ENCODE data around the gene ZNF816.

DNA sequence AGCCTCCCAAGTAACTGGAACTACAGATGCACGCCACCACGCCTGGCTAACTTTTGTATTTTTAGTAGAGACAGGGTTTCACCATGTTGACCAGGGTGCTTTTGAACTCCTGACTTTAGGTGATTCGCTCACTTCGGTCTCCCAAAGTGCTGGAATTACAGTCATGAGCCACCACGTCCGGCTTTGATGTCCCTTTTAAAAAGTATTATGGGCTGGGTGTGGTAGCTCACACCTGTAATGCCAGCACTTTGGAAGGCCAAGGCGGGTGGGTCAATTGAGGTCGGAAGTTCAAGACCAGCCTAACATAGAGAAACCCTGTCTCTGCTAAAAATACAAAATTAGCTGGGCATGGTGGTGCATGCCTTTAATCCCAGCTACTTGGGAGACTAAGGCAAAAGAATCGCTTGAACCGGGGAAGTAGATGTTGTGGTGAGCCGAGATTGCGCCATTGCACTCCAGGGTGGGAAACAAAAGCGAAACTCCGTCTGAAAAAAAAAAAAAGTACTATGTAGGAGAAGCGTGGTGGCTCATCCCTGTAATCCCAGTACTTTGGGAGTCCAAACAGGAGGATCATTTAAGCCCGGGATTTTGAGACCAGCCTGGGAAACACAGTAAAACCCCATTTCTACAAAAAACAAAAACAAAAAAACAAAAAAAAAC, 28.2 kb upstream of the ZNF816 start:
- TF ChIP-seq, protein P1, sequence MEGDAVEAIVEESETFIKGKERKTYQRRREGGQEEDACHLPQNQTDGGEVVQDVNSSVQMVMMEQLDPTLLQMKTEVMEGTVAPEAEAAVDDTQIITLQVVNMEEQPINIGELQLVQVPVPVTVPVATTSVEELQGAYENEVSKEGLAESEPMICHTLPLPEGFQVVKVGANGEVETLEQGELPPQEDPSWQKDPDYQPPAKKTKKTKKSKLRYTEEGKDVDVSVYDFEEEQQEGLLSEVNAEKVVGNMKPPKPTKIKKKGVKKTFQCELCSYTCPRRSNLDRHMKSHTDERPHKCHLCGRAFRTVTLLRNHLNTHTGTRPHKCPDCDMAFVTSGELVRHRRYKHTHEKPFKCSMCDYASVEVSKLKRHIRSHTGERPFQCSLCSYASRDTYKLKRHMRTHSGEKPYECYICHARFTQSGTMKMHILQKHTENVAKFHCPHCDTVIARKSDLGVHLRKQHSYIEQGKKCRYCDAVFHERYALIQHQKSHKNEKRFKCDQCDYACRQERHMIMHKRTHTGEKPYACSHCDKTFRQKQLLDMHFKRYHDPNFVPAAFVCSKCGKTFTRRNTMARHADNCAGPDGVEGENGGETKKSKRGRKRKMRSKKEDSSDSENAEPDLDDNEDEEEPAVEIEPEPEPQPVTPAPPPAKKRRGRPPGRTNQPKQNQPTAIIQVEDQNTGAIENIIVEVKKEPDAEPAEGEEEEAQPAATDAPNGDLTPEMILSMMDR (IDR thresholded peaks at IDR 0.05), result no peak
- TF ChIP-seq POLR2A (IDR thresholded peaks at IDR 0.05), result no peak
